Parathyroid adenoma (tissue), 2 donors: ENCODE data around the gene GALNT16.

Experiments used
- H2AFZ ChIP-seq: fragments of 300-600 bp; sonication (generic); one replicate; pipeline ENCODE4 v1.7.0; 2017; ENCODE audit warnings: antibody characterized with exemption, mild to moderate bottlenecking
- H3K27ac ChIP-seq: fragments of 300-600 bp; sonication (generic); one replicate; pipeline ENCODE4 v1.7.0; 2017
- H3K27me3 ChIP-seq: fragments of 300-600 bp; sonication (generic); one replicate; pipeline ENCODE4 v1.7.0; 2017; ENCODE audit warnings: low read length; ENCODE audit not compliant: control insufficient read depth, insufficient read depth
- H3K36me3 ChIP-seq: fragments of 300-600 bp; sonication (generic); one replicate; pipeline ENCODE4 v1.7.0; 2017; ENCODE audit warnings: low read length; ENCODE audit not compliant: control insufficient read depth, insufficient read depth
- H3K4me1 ChIP-seq: fragments of 300-600 bp; sonication (generic); one replicate; pipeline ENCODE4 v1.7.0; 2017; ENCODE audit warnings: control low read depth
- H3K4me2 ChIP-seq: fragments of 300-600 bp; sonication (generic); one replicate; pipeline ENCODE4 v1.7.0; 2017; ENCODE audit warnings: low read length
- H3K4me3 ChIP-seq: fragments of 300-600 bp; sonication (generic); one replicate; pipeline ENCODE4 v1.7.0; 2017; ENCODE audit warnings: low read depth, low read length
- H3K79me2 ChIP-seq: fragments of 300-600 bp; sonication (generic); one replicate; pipeline ENCODE4 v1.7.0; 2017; ENCODE audit warnings: control low read depth
- H3K9ac ChIP-seq: fragments of 300-600 bp; sonication (generic); one replicate; pipeline ENCODE4 v1.7.0; 2017; ENCODE audit warnings: mild to moderate bottlenecking
- H3K9me3 ChIP-seq: fragments of 300-600 bp; sonication (generic); one replicate; pipeline ENCODE4 v1.7.0; 2017; ENCODE audit warnings: low read length; ENCODE audit not compliant: control insufficient read depth
- CTCF ChIP-seq: fragments of 300-600 bp; sonication (generic); IDR thresholded peaks from one replicate; pipeline ENCODE4 v1.7.0; 2017; ENCODE audit warnings: antibody characterized with exemption, mild to moderate bottlenecking
- donor health status: primary hyperparathyroidism.

The GALNT16 gene

GRCh38 chr14:69355607-69356281 is 95.8 kb downstream of the GALNT16 start:
- H3K27ac ChIP-seq = no peak overlapping the region

GRCh38 chr14:69356903-69357543 is 97.1 kb downstream of the GALNT16 start:
- Histone ChIP-seq H2AFZ (no peak overlapping the region), H3K36me3 (no peaks in the 10 kb centered on the region), H3K79me2 (no peaks in the 10 kb centered on the region), H3K4me1 (no peaks in the 10 kb centered on the region), H3K4me2 (no peak overlapping the region), H3K4me3 (no peak overlapping the region), H3K27me3 (no peaks in the 10 kb centered on the region), H3K27ac (no peak overlapping the region), H3K9ac (no peak overlapping the region), H3K9me3 (no peaks in the 10 kb centered on the region)
- TF ChIP-seq CTCF = no peak

More at GRCh38 chr14:69355607-69356281, 95.8 kb downstream of the GALNT16 start:
- no peaks in the 10 kb centered on the region for H3K4me1 ChIP-seq
- no peak overlapping the region for H3K4me2 ChIP-seq
- H3K9ac ChIP-seq = no peak overlapping the region
- no peak for TF ChIP-seq CTCF
- no peaks in the 10 kb centered on the region for H3K27me3 ChIP-seq
- H2AFZ ChIP-seq = no peak overlapping the region
- no peaks in the 10 kb centered on the region for H3K9me3 ChIP-seq
- no peak overlapping the region for H3K4me3 ChIP-seq
- no peaks in the 10 kb centered on the region for H3K36me3 ChIP-seq
- H3K79me2 ChIP-seq = no peaks in the 10 kb centered on the region

- Histone ChIP-seq H3K9me3 (no peaks in the 10 kb centered on the region), H3K4me3 (no peak overlapping the region), H3K4me1 (no peaks in the 10 kb centered on the region), H3K36me3 (no peaks in the 10 kb centered on the region), H2AFZ (no peak overlapping the region), H3K9ac (no peak overlapping the region), H3K4me2 (no peak overlapping the region), H3K27me3 (no peaks in the 10 kb centered on the region), H3K79me2 (no peaks in the 10 kb centered on the region), H3K27ac (no peak overlapping the region)
- TF ChIP-seq CTCF = no peak
Observed at GRCh38 chr14:69357544-69358200, 97.7 kb downstream of the GALNT16 start.

- Histone ChIP-seq H3K4me1 (no peaks in the 10 kb centered on the region), H3K9ac (no peak overlapping the region), H3K9me3 (no peaks in the 10 kb centered on the region), H3K27me3 (no peaks in the 10 kb centered on the region), H3K4me2 (no peak overlapping the region), H3K27ac (no peak overlapping the region), H2AFZ (no peak overlapping the region), H3K4me3 (no peak overlapping the region), H3K36me3 (no peaks in the 10 kb centered on the region), H3K79me2 (no peaks in the 10 kb centered on the region)
- TF ChIP-seq CTCF = no peak
Observed at GRCh38 chr14:69358233-69358963, 98.4 kb downstream of the GALNT16 start.
